ENCODE data around the gene SCAND1.
"Not testable (repeated sequence)": the region's sequence is repeated elsewhere in the genome, so short reads cannot be mapped to it uniquely, and the experiment has no call there.

The SCAND1 gene

DNA sequence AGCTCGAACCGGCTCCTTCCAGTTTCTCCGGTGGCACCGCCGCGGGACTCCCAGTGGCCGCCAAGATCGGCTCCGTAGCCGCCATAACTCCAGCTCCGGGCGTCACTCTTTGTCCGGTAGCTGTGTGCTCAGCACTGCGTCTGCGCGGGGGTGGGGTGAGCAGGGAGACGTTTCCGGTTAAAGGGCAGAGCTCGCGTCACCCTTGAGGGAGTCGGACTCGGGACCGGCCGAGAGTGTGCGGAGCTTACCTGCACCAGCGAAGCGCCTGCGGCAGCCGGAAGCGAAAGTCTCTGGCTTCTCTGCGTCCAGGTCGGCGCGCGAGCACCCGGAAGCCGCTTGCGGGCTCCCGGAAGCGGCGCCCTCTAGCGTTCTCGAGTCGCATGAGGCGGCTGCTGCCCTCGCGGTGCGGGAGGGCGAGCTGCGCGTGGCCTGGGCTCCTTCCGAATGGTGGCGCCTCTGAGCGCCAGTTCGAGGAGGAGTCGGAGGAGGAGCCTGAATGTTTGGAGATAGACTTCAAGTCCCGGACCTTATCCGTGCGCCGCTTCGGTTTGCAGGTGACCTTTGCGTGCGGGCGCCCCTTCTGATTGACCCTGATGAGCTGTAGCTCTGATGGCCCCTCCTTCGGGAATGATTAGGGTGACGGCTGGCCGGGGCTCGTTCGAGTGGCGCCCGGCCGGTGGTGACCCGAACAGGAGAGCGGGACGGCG, at the start of gene SCAND1:
Gene SCAND1 (minus strand): TSS at position 303 of the 707 bp plus-strand sequence. CDS start 218 bp downstream, at position 85.
- peak within 1 kb of the TSS; percentile 95 for H3K4me3 ChIP-seq (ENCODE audit: low read depth, low read length)
- peak; percentile 83 for DNase-seq (ENCODE audit: low read depth)

DNA sequence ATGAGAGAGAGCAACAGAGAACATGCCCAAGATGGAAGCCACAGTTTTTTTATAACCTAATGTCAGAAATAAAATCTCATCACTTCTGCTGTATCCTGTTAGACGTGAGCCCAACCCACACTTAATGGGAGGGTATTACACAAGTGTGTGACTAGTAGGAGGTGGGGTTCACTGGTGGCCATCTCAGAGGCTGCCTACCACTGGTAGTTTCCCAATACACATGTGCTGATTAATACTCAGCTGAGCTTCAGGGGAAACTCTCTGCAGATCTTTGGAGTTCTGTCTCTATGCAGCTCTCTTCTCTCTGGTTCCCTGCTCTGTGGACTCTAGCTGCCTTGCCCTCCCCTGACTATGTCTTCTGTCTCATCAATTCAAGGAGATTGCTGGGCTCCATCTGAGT, 49.7 kb upstream of the SCAND1 start:
- H3K4me3 ChIP-seq (ENCODE audit: low read depth, low read length), result no peak overlapping the region
- DNase-seq (ENCODE audit: low read depth), result no peak

DNA sequence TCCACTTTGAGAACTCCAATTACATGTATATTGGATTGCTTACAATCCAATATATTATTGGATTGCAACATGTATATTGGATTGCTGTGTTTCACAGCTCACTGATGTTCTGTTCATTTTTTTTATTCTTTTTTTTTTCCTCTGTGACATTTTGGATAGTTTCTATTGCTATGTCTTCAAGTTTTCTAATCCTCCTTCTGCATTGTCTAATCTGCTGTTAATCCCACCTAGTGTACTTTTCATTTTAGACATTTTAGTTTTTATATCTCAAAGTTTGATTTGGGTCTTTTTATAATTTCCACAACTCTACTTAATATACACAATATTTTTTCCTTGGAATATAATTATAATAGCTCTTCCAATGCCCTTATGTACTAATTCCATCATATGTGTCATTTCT, 48.6 kb upstream of the SCAND1 start:
- no peak for DNase-seq (ENCODE audit: low read depth)
- H3K4me3 ChIP-seq (ENCODE audit: low read depth, low read length), result no peak overlapping the region

DNA sequence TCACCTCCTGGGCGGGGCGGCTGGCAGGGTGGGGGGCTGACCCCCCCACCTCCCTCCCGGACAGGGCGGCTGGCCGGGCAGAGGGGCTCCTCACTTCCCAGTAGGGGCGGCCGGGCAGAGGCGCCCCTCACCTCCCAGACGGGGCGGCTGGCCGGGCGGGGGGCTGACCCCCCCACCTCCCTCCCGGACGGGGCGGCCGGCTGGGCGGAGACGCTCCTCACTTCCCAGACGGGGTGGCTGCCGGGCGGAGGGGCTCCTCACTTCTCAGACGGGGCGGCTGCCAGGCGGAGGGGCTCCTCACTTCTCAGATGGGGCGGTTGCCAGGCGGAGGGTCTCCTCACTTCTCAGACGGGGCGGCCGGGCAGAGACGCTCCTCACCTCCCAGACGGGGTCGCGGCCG, 47.0 kb upstream of the SCAND1 start:
- not testable (repeated sequence) for H3K4me3 ChIP-seq (ENCODE audit: low read depth, low read length); DNase-seq (ENCODE audit: low read depth)

DNA sequence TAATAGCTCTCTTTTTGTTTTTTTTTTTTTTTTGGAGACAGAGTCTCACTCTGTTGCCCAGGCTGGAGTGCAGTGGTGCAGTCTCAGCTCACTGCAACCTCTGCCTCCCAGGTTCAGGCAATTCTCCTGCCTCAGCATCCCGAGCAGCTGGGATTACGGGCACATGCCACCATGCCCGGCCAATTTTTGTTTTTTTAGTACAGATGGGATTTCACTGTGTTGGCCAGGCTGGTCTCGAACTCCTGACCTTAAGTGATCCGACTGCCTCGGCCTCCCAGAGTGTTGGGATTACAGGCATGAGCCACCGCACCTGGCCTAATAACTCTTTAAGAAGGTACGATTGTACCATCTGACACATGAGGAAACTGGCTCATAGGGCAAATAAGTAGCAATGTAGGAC, 42.2 kb upstream of the SCAND1 start:
- H3K4me3 ChIP-seq (ENCODE audit: low read depth, low read length); DNase-seq (ENCODE audit: low read depth): not testable (repeated sequence)

DNA sequence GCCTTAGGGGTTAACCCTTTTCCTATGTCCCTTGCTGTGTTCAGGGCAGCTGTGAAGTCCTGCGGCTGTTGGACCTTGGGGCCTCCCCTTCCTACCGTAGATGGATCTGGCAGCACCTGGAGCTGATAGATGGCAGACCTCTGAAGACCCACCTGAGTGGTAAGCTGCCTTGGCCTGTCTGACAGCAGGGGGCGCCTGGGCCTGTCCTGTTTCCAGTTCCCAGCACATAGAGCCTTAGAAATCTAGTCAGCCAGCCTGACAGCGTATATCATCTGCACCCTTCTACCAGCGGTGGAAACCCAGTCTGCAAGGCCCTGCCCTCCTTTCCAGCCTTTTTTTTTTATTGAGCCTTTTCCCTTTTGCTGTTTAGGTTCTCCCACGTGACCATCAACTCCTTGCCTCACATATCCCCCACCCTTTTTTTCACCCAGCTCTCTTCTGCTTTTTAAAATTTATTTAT, 40.7 kb upstream of the SCAND1 start:
- peak; percentile 36 for DNase-seq (ENCODE audit: low read depth)
- no peak overlapping the region for H3K4me3 ChIP-seq (ENCODE audit: low read depth, low read length)

DNA sequence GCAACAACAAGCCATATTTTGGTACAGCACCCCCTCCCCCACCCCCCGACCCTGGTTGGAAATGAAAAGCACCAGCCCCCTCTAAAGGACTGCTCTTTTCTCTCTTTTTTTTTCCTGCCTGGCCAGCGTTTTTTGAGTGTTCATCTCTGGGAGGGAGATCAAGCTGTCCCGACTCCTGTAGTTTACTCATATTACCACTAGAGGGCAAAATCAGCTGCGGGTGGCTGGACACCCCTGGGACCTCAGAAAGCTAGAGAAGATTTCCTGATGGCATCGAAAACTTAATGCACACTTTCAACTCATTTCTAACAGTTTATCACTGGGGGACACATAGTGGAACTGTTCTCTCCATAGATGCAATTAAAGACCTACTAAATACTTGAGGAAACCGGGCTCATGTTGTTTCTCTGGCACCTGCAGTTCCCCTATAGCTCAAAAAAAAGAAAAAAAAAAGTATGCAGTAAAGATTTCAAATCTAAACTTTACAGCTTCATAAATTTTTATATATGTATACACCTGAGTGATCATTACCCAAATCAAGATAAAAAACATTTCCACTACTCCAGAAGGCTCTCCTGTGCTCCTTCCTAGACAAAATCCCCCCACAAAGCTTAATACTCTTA, 38.5 kb upstream of the SCAND1 start:
- H3K4me3 ChIP-seq (ENCODE audit: low read depth, low read length), result no peak overlapping the region
- no peak for DNase-seq (ENCODE audit: low read depth)

DNA sequence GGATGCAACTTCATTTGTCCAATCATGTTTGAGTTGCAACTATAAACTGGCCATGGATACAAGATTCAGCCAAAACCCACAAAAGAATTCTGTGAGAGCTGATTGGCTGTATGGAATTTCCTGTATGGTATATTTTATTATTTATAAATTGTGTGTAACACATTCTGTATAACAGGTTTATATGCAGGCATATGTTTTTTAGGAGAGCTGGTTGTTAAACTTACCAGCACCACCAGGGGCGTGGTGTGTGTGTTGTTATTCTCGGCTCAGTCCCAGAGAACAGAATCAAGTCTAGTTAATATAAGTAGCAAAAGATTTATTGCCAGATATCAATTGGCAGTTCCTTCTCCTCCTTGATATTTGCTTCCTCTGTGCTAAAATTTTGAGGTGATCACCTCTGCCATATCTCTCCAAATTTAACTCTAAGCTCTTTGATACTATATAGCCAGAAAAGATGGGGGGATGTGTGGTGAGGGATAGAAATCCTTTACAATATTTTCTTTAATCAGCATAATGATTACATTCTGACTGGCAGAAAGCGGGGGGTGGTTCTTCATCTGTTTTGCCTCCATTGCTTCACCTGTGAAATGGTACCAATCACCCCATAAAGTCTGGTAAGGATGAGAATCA, 37.0 kb upstream of the SCAND1 start:
- no peak for DNase-seq (ENCODE audit: low read depth)
- no peak overlapping the region for H3K4me3 ChIP-seq (ENCODE audit: low read depth, low read length)

DNA sequence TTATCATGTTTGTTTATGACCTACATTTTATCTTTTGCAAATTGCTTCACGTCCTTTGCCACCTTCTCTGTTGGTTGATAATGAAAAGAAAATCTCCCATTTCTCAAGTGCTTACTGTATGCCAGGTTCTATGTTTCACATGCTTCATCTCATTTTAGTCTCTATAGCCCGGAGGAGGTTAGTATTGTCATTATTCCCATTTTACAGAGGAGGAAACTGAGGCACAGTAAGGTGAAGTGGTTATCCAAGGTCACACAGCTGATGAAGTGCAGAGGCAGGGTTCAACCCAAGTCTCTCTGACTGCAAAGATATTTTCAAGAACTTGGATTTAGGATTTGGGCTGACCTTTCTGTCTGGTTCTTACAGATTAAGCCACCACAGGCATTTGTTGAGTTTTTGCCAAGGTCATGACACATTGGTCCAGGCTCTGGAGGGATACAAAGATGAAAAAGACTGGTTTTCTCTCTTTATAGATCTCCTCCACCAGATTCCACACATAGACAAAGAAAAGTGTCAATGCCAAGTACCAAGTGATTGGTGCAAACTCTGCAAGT, 34.7 kb upstream of the SCAND1 start:
- no peak overlapping the region for H3K4me3 ChIP-seq (ENCODE audit: low read depth, low read length)

DNA sequence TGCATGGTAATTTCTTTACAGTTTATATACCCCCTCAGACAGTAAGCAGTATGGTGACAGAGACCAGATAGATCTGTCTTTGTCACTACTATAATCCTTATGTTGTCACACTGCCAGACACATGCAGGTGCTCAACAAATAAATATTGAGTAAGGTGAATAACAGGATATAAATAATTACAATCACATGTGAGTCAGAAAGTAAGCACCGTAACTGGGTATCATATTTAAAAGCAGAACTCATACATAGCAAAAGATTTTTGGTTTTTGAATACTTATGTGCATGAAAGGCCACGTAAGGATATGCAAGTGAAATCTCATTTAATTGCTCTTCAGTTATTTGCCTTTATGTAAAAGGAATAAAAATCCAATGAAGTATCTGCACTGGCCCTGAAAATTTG, 31.5 kb upstream of the SCAND1 start:
- no peak for DNase-seq (ENCODE audit: low read depth)
- no peak overlapping the region for H3K4me3 ChIP-seq (ENCODE audit: low read depth, low read length)

More for the DNA sequence above, 34.7 kb upstream of the SCAND1 start:
- no peak for DNase-seq (ENCODE audit: low read depth)

DNA sequence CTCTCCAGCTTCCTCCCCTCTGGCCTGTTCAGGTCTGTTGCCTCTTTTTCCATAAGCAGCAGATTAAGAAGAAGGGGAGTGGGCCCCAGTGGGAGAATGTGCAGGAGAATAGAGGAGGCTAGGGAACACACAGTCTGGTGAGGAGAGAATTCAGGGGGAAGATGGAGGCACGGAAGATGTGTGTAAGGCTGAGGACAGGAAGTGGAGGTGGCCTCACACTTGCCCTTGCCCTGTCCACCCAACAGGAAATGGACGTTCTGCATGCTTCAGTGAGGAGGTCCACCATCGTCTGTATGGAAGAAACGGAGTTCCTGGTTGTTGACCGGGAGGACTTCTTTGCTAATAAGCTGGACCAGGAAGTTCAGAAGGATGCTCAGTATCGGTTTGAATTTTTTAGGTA, 30.1 kb upstream of the SCAND1 start:
- H3K4me3 ChIP-seq (ENCODE audit: low read depth, low read length), result no peak overlapping the region
- no peak for DNase-seq (ENCODE audit: low read depth)

DNA sequence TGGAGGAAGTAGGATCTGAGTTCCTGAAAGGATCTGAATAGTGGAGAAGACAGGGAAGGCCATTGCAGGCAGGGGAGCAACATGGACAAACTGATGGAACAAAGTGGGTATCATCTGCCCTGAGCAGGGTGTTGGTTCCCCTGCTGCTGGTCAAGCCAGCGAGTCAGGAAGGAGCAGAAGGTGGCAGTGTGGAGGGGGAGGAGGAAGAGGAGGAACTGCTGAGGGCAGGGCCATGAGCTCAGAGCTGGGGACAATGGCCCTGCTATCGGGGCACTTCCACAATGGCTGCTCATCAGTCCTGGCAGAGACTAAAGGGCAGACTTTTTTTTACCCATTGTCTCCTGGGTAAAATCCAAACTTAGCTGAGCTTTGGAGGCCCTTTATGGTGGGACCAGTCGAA, 27.7 kb upstream of the SCAND1 start:
- H3K4me3 ChIP-seq (ENCODE audit: low read depth, low read length), result no peak overlapping the region
- DNase-seq (ENCODE audit: low read depth), result no peak

DNA sequence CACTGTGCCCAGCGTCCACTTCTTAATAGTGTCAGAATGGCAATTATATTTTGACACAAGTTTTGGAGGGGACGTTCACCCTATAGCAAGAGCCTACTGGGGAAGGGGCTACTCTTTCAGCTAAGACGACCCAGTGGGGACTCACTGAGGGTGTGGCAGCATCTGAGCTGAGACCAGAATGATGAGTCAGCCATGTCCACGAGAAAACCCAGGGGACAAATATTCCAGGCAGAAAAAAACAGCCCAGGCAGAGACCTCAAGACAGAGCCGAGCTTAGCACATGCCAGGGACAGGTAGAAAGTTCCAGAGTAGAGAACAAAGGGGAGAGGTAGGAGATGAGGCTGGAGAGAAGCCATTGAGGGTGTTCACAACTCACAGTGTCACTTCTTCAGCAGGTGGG, 25.2 kb upstream of the SCAND1 start:
- no peak overlapping the region for H3K4me3 ChIP-seq (ENCODE audit: low read depth, low read length)
- no peak for DNase-seq (ENCODE audit: low read depth)

DNA sequence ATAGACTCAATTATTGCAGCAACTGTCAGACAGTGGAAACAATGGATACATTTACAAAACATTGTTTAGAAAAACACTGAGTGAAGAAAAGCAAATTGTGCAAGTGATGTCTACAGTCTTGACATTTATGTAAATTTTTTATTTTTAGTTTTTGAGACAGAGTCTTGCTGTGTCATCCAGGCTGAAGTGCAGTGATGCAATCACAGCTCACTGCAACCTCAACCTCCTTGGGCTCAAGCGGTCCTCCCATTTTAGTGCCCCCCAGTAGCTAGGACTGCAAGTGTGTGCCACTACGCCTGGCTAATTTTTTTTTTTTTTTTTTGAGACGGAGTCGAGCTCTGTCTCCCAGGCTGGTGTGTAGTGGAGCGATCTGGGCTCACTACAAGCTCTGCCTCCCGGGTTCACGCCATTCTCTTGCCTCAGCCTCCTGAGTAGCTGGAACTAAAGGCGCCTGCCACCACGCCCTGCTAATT, 23.8 kb upstream of the SCAND1 start:
- no peak for DNase-seq (ENCODE audit: low read depth)
- no peak overlapping the region for H3K4me3 ChIP-seq (ENCODE audit: low read depth, low read length)

DNA sequence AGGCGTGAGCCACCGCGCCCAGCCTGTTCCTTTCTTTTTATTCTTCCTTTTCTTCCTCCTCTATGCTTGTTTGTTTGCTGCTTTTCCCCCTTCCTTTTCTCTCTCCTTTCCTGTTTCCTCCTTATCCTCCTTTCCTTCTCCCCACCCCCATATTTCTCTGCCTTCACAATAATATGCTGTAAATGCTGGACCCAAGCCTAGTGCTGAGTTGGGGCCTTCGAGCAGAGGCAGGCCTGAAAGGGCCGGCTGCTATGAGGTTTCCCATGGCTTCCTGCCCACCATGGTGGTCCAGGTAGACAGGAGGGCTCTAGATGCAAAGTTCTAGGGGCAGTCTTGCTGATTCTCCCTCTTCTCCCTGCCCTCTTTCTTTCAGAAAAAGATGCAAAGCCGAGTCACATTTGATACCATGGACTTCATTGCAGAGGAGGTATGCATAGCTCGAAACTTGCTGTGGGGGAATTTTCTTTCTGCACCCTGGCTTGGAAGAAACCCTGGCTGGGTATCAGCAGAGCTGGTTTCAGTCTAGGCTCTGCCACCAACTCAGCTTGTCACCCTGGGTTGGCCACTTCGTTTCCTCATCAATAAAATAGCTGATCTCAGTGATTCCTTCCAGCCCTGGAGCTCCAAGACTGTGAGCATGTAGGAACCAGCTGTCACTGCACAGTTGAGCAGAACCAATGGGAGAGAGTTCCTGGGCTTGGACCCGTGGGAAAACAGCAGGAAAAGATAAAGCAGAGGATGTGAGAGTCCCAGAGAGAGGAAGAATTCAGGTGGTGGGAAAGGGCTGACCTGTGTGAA, 21.5 kb upstream of the SCAND1 start:
- no peak for DNase-seq (ENCODE audit: low read depth)
- no peak overlapping the region for H3K4me3 ChIP-seq (ENCODE audit: low read depth, low read length)

DNA sequence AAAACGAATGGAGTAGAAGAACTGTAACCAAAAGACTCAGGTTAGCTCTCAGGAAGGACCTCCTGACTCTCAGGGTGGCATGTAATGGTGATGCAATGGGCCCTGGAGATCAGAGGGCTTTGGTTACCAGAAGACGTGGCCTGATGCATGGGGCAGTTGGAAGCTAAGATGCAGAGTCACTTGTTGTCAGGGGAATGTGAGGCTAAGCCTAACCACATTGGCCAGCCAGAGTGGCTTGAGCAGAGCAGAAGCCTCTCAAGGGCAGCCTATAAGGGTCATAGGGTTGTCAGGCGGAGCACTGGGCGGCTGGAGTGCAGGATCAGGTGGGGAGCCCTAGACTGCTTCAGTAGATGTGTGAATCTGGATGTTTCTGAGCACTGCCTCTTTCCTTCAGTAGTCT, 20.0 kb upstream of the SCAND1 start:
- no peak for DNase-seq (ENCODE audit: low read depth)
- H3K4me3 ChIP-seq (ENCODE audit: low read depth, low read length), result no peak overlapping the region

DNA sequence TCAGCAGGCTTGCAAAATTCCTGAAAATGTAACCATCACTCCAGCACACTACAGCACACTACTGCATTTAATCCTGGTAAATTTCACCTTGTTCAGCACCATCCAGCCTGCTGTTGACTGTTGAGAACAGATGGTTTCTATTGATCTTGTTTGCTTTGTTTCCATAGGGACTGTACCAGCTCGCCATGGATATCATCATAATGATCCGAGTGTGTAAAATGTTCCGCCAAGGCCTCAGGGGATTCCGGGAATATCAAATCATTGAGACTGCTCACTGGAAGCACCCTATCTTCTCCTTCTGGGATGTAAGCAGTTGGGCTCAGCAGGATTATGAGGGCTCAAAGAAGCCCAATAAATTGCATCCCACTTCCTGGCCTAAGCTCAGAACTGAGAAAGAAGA, 18.2 kb upstream of the SCAND1 start:
- no peak for DNase-seq (ENCODE audit: low read depth)
- no peak overlapping the region for H3K4me3 ChIP-seq (ENCODE audit: low read depth, low read length)

DNA sequence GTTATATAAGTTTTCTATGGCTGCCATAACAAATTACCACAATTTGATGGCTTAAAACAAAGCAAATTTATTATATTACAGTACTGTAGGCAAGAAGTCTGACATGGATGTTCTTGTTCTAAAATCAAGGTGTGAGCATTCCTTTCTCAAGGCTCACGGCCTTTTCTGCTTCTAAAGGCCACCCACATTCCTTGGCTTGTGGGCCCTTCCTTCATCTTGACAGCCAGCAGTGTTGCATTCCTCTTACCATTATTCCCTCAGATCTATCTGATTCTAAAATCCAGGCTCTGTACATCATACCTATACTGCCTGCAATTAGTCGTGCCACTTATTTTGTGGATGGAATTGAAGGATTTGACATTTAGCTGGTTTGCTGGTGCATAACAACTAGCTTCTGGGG, 17.7 kb upstream of the SCAND1 start:
- H3K4me3 ChIP-seq (ENCODE audit: low read depth, low read length), result no peak overlapping the region
- DNase-seq (ENCODE audit: low read depth), result no peak

DNA sequence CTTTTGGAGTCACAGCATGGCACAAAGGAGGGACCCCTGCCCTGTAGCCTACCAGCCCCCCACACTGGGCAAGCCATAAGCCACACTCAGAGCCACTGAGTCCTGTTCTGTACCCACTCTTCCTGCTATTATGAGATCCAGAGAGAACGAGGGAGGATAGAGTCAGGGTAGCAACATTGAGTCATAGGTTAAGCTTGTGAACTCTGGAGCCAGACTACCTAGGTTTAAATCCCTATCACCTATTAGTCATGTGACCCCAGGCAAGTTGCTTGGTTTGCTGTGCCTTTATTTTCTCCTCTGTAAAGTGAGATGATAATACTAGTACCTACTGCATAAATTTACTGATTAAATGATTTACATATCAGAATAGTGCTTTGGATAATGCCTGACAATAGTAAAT, 14.6 kb upstream of the SCAND1 start:
- no peak overlapping the region for H3K4me3 ChIP-seq (ENCODE audit: low read depth, low read length)

More for the DNA sequence above, 14.6 kb upstream of the SCAND1 start:
- DNase-seq (ENCODE audit: low read depth), result no peak

Measured in skeletal muscle cell (primary cell).